ENCODE data around the gene STK10.

The STK10 gene

GRCh38 chr5:172098883-172099282, 89.1 kb downstream of the STK10 start:
- H3K27ac ChIP-seq, result no peak overlapping the region
- no peak for TF ChIP-seq ZFX (IDR thresholded peaks at IDR 0.05)

- TF ChIP-seq ZFX (IDR thresholded peaks at IDR 0.05) (no peak), CTCF (conservative IDR thresholded peaks at IDR 0.05) (no peak)
- H3K27ac ChIP-seq, result no peak overlapping the region
These were observed 90.0 kb downstream of the STK10 start for GRCh38 chr5:172098046-172098445.

DNA sequence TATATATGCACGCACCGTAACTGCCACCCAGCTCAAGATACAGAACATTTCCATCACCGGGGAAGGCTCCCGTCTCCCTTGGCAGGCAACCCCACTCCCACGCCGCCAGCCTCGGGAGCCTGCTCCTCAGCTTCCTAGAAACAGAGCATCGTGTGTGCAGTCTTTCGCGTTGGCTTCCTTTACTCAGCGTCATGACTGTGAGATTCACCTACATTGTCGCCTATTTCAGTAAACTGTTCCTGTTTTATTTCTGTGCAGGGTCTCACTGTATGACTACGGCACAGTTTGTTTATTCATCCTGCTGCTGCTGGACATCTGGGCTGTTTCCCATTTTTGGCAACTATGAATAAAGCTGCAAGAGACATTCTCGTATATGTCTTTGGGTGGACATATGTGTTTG, 90.7 kb downstream of the STK10 start:
- H3K27ac ChIP-seq, result no peak overlapping the region
- TF ChIP-seq CTCF (conservative IDR thresholded peaks at IDR 0.05), result no peak
- TF ChIP-seq ZFX (IDR thresholded peaks at IDR 0.05), result no peak

DNA sequence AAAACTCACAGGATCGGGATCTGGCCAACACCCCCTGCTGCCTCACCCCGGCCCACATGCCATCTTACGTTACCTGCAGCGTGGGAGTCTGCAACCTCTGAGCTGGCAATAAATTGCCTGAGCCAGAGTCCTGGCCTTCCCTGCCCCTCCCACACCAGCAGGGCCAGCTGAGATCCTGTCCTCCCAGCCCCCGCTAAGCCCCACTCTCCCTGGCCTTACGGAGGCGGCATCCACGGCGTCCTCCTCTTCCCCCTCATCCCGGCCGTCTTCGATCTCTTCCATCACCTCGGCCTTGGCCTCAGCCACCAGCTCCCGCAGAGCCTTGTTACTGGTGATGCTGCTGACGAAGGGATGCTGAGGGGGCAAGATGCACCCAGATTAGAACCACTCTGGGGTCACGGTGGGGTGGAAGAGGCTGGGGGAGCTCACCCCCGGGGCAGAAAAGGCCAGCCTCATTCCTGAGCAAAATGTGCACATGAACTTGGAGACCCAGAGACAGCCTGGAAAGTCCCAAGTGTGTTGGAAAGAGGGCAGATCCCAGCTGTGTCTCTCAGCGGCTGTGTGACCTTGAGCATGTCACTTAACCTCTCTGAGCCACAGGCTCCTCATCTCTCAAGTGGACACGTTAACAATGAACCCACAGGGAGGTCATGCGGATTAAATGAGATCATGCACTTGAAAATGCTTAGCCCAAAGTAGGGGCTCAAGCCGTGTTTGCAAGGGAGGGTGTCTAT, 91.7 kb downstream of the STK10 start:
- TF ChIP-seq CTCF (conservative IDR thresholded peaks at IDR 0.05), result no peak
- TF ChIP-seq ZFX (IDR thresholded peaks at IDR 0.05), result no peak
- no peak overlapping the region for H3K27ac ChIP-seq

GRCh38 chr5:172095368-172096206, 92.4 kb downstream of the STK10 start:
- no peak for TF ChIP-seq CTCF (conservative IDR thresholded peaks at IDR 0.05)
- no peak for TF ChIP-seq ZFX (IDR thresholded peaks at IDR 0.05)
- no peak overlapping the region for H3K27ac ChIP-seq

DNA sequence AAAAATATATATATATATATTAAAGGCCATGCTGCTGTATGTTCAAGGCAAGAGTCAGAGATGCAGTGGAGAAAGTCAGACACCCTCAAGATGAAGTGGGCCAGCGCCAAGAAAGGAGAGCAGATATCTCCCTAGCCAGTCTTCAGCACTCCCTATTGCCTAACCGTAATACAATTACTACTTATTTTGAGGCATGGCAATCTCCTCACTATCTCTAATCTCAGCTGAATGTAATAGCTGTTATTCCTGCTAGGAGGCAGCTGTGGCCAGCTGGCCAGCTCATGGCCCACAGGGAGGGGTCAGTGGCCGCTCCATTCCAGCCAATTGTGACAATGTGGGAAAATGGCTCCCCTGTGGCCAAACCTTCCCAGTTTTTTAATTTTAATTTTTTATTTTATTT, 94.1 kb downstream of the STK10 start:
- H3K27ac ChIP-seq, result no peak overlapping the region
- TF ChIP-seq CTCF (conservative IDR thresholded peaks at IDR 0.05) (no peak), ZFX (IDR thresholded peaks at IDR 0.05) (no peak)

GRCh38 chr5:172093559-172093958, 94.5 kb downstream of the STK10 start:
- H3K27ac ChIP-seq, result no peak overlapping the region
- no peak for TF ChIP-seq ZFX (IDR thresholded peaks at IDR 0.05)
- no peak for TF ChIP-seq CTCF (conservative IDR thresholded peaks at IDR 0.05)
